Hepatocyte (in vitro differentiated cells): Measurements from ENCODE around the gene AEN. TPM values are rescaled to one million over a fixed set of nuclear protein-coding genes. Genes with fewer than 3 reads are reported as not detected.

Experiments
- DNase-seq: peaks from one replicate; pipeline ENCODE4 v3.0.0-alpha.2; 2016; ENCODE audit warnings: low spot score
- H2AFZ ChIP-seq: fragments of 200-600 bp; sonication (generic); 2 replicates; pipeline ENCODE4 v1.6.0; 2016; ENCODE audit warnings: antibody characterized with exemption, mild to moderate bottlenecking
- H3K27ac ChIP-seq: fragments of 200-600 bp; sonication (generic); 2 replicates; pipeline ENCODE4 v1.5.1; 2016; ENCODE audit warnings: mild to moderate bottlenecking
- H3K27me3 ChIP-seq: fragments of 200-600 bp; sonication (generic); 2 replicates; pipeline ENCODE4 v1.6.1; 2016
- H3K36me3 ChIP-seq: fragments of 200-600 bp; sonication (generic); replicated peaks from 2 replicates; pipeline ENCODE4 v1.5.1; 2016; ENCODE audit warnings: low read depth; ENCODE audit not compliant: insufficient read depth
- H3K4me1 ChIP-seq: fragments of 200-600 bp; sonication (generic); 2 replicates; pipeline ENCODE4 v1.5.1; 2016; ENCODE audit warnings: mild to moderate bottlenecking, moderate library complexity; ENCODE audit not compliant: insufficient read depth
- H3K4me2 ChIP-seq: fragments of 200-600 bp; sonication (generic); 2 replicates; pipeline ENCODE4 v1.6.0; 2016
- H3K4me3 ChIP-seq: fragments of 200-600 bp; sonication (generic); 2 replicates; pipeline ENCODE4 v1.5.1; 2016; ENCODE audit warnings: mild to moderate bottlenecking
- H3K79me2 ChIP-seq: fragments of 200-600 bp; sonication (generic); 2 replicates; pipeline ENCODE4 v1.6.0; 2017; ENCODE audit warnings: mild to moderate bottlenecking
- H3K9me2 ChIP-seq: fragments of 200-600 bp; sonication (generic); replicated peaks from 2 replicates; pipeline ENCODE4 v1.6.0; 2017; ENCODE audit warnings: mild to moderate bottlenecking; ENCODE audit not compliant: insufficient read depth
- H3K9me3 ChIP-seq: fragments of 200-600 bp; sonication (generic); 2 replicates; pipeline ENCODE4 v1.5.1; 2016; ENCODE audit warnings: low read depth, mild to moderate bottlenecking
- H4K20me1 ChIP-seq: fragments of 200-600 bp; sonication (generic); 2 replicates; pipeline ENCODE4 v1.6.0; 2016; ENCODE audit warnings: mild to moderate bottlenecking; ENCODE audit not compliant: insufficient read depth, poor library complexity, severe bottlenecking
- CTCF ChIP-seq: fragments of 200-600 bp; sonication (generic); IDR thresholded peaks from 2 replicates; pipeline ENCODE4 v1.5.1; 2016; ENCODE audit warnings: antibody characterized with exemption, mild to moderate bottlenecking; ENCODE audit not compliant: poor library complexity
- EZH2 ChIP-seq: fragments of 200-600 bp; sonication (generic); IDR thresholded peaks from 2 replicates; pipeline ENCODE4 v1.6.1; 2016; ENCODE audit warnings: antibody characterized with exemption, mild to moderate bottlenecking, borderline replicate concordance
- EZH2phosphoT487 ChIP-seq: fragments of 200-600 bp; sonication (generic); IDR thresholded peaks from one replicate; pipeline ENCODE4 v1.6.1; 2018; ENCODE audit warnings: antibody characterized with exemption, mild to moderate bottlenecking, low read depth, moderate library complexity; ENCODE audit not compliant: unreplicated experiment, severe bottlenecking
- WGBS: methylation state at CpG from one replicate; pipeline ENCODE4 v1.1.6; 2016; ENCODE audit warnings: low lambda C conversion rate; ENCODE audit errors: missing lambda C conversion rate; 5-methylcytosine and 5-hydroxymethylcytosine counted together
- polyA plus RNA-seq: library from polyadenylated mRNA; unstranded; fragments of >200 nt; fragmentation: Nextera tagmentation; extraction: Ambion mirVana; gene quantifications from 2 replicates; pipeline ENCODE4 v1.2.1, GENCODE V29; 2016
- total RNA-seq: library from RNA; depleted of rRNA; stranded (reverse); fragments of >200 nt; gene quantifications from 2 replicates; pipeline ENCODE4 v1.2.3, GENCODE V29; 2014

AEN gene
- total and polyA plus RNA-seq, 2 experiments from 2014 or later, result 18.3 to 25.0 TPM

GRCh38 chr15:88653200-88654064, 32.3 kb downstream of the AEN start:
- peaks cover 4% of the 10 kb centered on the region for H3K4me1 ChIP-seq
- H3K36me3 ChIP-seq, result no peaks in the 10 kb centered on the region
- H3K79me2 ChIP-seq, result no peaks in the 10 kb centered on the region
- no peak overlapping the region for H3K4me2 ChIP-seq
- H4K20me1 ChIP-seq, result no peaks in the 10 kb centered on the region
- H3K9me3 ChIP-seq, result no peaks in the 10 kb centered on the region
- no peaks in the 10 kb centered on the region for H3K9me2 ChIP-seq
- H3K4me3 ChIP-seq, result no peak overlapping the region
- DNase-seq, result no peak
- no peak overlapping the region for H2AFZ ChIP-seq
- no peak overlapping the region for H3K27ac ChIP-seq
- no peaks in the 10 kb centered on the region for H3K27me3 ChIP-seq
- TF ChIP-seq EZH2phosphoT487, result no peak
- TF ChIP-seq EZH2, result no peak
- TF ChIP-seq CTCF, result no peak
- 93% methylated on average over 13 of the region's 13 CpGs for WGBS

- TF ChIP-seq EZH2phosphoT487 (no peak), EZH2 (no peak), CTCF (no peak)
- Histone ChIP-seq H3K4me2 (no peak overlapping the region), H4K20me1 (no peaks in the 10 kb centered on the region), H3K4me3 (no peak overlapping the region), H3K4me1 (no peaks in the 10 kb centered on the region), H3K27me3 (no peaks in the 10 kb centered on the region), H3K9me3 (no peaks in the 10 kb centered on the region), H3K27ac (no peak overlapping the region), H3K9me2 (no peaks in the 10 kb centered on the region), H3K36me3 (no peaks in the 10 kb centered on the region), H2AFZ (no peak overlapping the region), H3K79me2 (no peaks in the 10 kb centered on the region)
- WGBS, result 95% methylated on average over 18 of the region's 18 CpGs
- DNase-seq, result no peak
Observed at GRCh38 chr15:88654430-88655102, 33.4 kb downstream of the AEN start.

- no peak for DNase-seq
Observed at GRCh38 chr15:88655103-88655553, 34.0 kb downstream of the AEN start.

More at GRCh38 chr15:88655103-88655553, 34.0 kb downstream of the AEN start:
- Histone ChIP-seq H4K20me1 (no peaks in the 10 kb centered on the region), H3K9me2 (no peaks in the 10 kb centered on the region), H2AFZ (no peak overlapping the region), H3K36me3 (no peaks in the 10 kb centered on the region), H3K79me2 (no peaks in the 10 kb centered on the region), H3K4me2 (no peak overlapping the region), H3K4me1 (no peaks in the 10 kb centered on the region), H3K9me3 (no peaks in the 10 kb centered on the region), H3K4me3 (no peak overlapping the region), H3K27me3 (no peaks in the 10 kb centered on the region), H3K27ac (no peak overlapping the region)
- TF ChIP-seq EZH2phosphoT487, result no peak
- no peak for TF ChIP-seq EZH2
- no peak for TF ChIP-seq CTCF
- 89% methylated on average over 14 of the region's 14 CpGs for WGBS
